Skeletal muscle tissue (tissue), 4 donors: ENCODE data around the gene MSL1. TPM values are rescaled to one million over a fixed set of nuclear protein-coding genes. Genes with fewer than 3 reads are reported as not detected.

ENCODE experiments used
- H3K27ac ChIP-seq: one replicate; pipeline ENCODE4 v1.7.0; 2013; ENCODE audit warnings: mild to moderate bottlenecking, low read depth, low read length, inconsistent platforms
- H3K27me3 ChIP-seq, 3 donors: one replicate each; pipeline ENCODE4 v1.7.0; 2013; ENCODE audit warnings: low read length in 3 of 3; ENCODE audit not compliant: control insufficient read depth in 3 of 3, insufficient read depth in 3 of 3
- H3K36me3 ChIP-seq, 3 donors: one replicate each; pipeline ENCODE4 v1.7.0; 2013; ENCODE audit warnings: low read length in 3 of 3; ENCODE audit not compliant: control insufficient read depth in 3 of 3, insufficient read depth in 3 of 3
- H3K4me1 ChIP-seq, 3 donors: one replicate each; pipeline ENCODE4 v1.7.0; 2013; ENCODE audit warnings: low read length in 3 of 3, mild to moderate bottlenecking in 3 of 3; ENCODE audit not compliant: control insufficient read depth in 3 of 3, insufficient read depth in 3 of 3
- H3K4me3 ChIP-seq, 3 donors: one replicate each; pipeline ENCODE4 v1.7.0; 2013; ENCODE audit warnings: low read length in 3 of 3
- H3K9ac ChIP-seq, 3 donors: one replicate each; pipeline ENCODE4 v1.7.0; 2013; ENCODE audit warnings: low read length in 3 of 3, mild to moderate bottlenecking in 3 of 3, moderate library complexity in 2 of 3, low read depth in 1 of 3
- H3K9me3 ChIP-seq, 3 donors: one replicate each; pipeline ENCODE4 v1.7.0; 2013; ENCODE audit warnings: low read length in 3 of 3; ENCODE audit not compliant: control insufficient read depth in 3 of 3
- total RNA-seq: library from RNA; depleted of rRNA; stranded (reverse); fragments of >200 nt; gene quantifications from one replicate; pipeline ENCODE4 v1.2.3, GENCODE V29; 2014
- donor health status: Osteomylitis.

The MSL1 gene
- total RNA-seq: 53.8 TPM

GRCh38 chr17:40121181-40122135 is at the start of gene MSL1:
Gene MSL1 (plus strand): TSS chr17:40121971. CDS start chr17:40122613, 642 bp downstream.
- Histone ChIP-seq H3K9me3 (no peaks in the 10 kb centered on the region), H3K4me1 (peaks cover 20 to 32% (median 25%) of the 10 kb centered on the region in 3 donors), H3K36me3 (peaks cover 4 to 5% (median 4%) of the 10 kb centered on the region in 3 donors), H3K27ac (peak within 1 kb of the TSS; percentile 91), H3K9ac (peak within 1 kb of the TSS; percentile 91 to 98 (median 94)), H3K4me3 (peak within 1 kb of the TSS; percentile 95 to 98 (median 95)), H3K27me3 (no peaks in the 10 kb centered on the region)

GRCh38 chr17:40072040-40072734 is 49.6 kb upstream of the MSL1 start:
- no peaks in the 10 kb centered on the region for H3K27me3 ChIP-seq
- H3K4me3 ChIP-seq: peak overlapping the region; percentile 38 to 78 (median 71)
- peaks cover 92 to 99% (median 93%) of the 10 kb centered on the region in 3 donors for H3K4me1 ChIP-seq
- H3K27ac ChIP-seq: peak overlapping the region; percentile 99
- H3K9ac ChIP-seq: peak overlapping the region; percentile 76 to 92 (median 80)
- H3K9me3 ChIP-seq: no peaks in the 10 kb centered on the region
- H3K36me3 ChIP-seq: peaks cover 16 to 20% (median 18%) of the 10 kb centered on the region in 3 donors

DNA sequence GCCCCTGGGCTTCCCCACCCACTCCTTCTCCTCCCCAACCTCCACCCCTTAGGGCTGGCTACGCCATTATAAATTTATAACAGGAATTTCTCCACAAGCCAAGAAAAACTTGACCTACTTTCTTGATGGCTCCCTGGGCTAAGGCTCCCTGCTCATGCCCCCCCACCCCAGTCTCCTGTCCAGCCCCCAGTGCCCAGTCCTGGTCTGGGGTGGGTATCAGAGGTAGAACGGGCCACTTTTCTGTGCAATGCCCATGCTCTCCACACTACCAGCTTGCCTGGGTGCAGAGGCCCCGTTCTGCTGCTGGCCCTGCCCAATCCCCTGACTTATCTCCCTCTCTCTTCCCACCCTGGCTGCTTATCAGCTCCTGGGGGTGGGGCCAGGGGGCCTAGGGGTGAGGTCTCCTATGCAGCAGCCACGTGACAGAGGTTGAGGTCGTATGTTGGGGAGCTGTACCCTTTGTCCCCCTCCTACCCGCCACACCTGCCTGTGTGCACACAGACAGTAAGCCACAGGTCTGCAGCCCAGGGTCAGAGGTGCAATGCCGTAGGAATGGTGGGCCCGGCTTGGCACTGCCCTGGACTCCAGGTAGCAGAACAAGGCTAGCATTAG is 48.9 kb upstream of the MSL1 start:
- Histone ChIP-seq H3K27ac (peak overlapping the region; percentile 99), H3K36me3 (peaks cover 20 to 26% (median 22%) of the 10 kb centered on the region in 3 donors), H3K4me3 (peak overlapping the region in 2 of 3 donors; percentile 38 to 71), H3K9ac (peak overlapping the region; percentile 76 to 92 (median 80)), H3K4me1 (peaks cover 85 to 95% (median 89%) of the 10 kb centered on the region in 3 donors), H3K27me3 (no peaks in the 10 kb centered on the region), H3K9me3 (no peaks in the 10 kb centered on the region)

- Histone ChIP-seq H3K27ac (peak overlapping the region; percentile 99), H3K9me3 (no peaks in the 10 kb centered on the region), H3K36me3 (peaks cover 20 to 32% (median 25%) of the 10 kb centered on the region in 3 donors), H3K4me3 (no peak overlapping the region), H3K4me1 (peaks cover 77 to 87% (median 81%) of the 10 kb centered on the region in 3 donors), H3K27me3 (no peaks in the 10 kb centered on the region), H3K9ac (peak overlapping the region in 2 of 3 donors; percentile 57 to 75)
These were observed 48.2 kb upstream of the MSL1 start for GRCh38 chr17:40073454-40074174.

- Histone ChIP-seq H3K27ac (peak overlapping the region; percentile 99), H3K9ac (peak overlapping the region in 2 of 3 donors; percentile 66 to 79), H3K36me3 (peaks cover 23 to 32% (median 27%) of the 10 kb centered on the region in 3 donors), H3K9me3 (no peaks in the 10 kb centered on the region), H3K4me1 (peaks cover 72 to 82% (median 77%) of the 10 kb centered on the region in 3 donors), H3K27me3 (no peaks in the 10 kb centered on the region), H3K4me3 (no peak overlapping the region)
These were observed 47.6 kb upstream of the MSL1 start for GRCh38 chr17:40074175-40074512.

- Histone ChIP-seq H3K9ac (peak overlapping the region; percentile 2 to 79 (median 66)), H3K4me3 (peak overlapping the region in 2 of 3 donors; percentile 59 to 63), H3K27ac (peak overlapping the region; percentile 99), H3K27me3 (no peaks in the 10 kb centered on the region), H3K36me3 (peaks cover 27 to 32% (median 28%) of the 10 kb centered on the region in 3 donors), H3K9me3 (no peaks in the 10 kb centered on the region), H3K4me1 (peaks cover 65 to 75% (median 70%) of the 10 kb centered on the region in 3 donors)
These were observed 46.9 kb upstream of the MSL1 start for GRCh38 chr17:40074871-40075200.

DNA sequence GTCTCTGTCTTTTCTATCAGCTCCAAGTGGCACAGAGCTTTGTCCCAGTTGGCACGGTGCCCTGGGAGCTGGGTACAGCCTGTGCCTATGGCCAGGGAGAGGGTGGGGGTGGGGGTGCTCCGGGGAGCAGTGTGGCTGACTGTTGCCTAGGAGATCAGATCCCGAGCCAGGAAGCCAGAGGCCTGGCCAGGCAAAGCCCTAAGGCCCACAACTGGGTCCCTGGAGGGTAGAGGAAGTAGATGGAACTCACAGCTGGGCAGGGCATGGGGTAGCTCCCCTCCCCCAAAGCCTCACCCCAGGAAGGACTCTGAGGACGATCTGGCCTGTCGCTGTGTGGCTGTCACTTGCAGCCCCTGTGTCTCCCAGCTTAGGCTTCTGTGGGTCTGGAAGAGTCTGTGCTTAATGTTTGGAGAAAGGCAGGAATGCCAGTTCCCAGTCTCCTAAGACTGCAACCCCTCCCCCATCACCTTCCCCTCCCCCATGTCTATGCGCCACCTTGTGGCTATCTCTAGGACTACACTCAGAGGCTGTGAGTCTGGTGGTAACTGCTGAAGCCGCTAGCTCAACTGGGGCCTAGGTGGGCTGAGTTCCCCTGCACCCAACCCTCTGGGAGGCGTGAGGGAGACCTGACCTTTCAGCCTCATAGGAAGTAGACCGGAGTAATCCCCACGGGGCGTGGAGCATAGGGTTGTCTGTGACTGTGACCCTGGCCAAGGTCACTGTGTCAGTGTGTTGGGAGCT is 46.4 kb upstream of the MSL1 start:
- peaks cover 30 to 33% (median 32%) of the 10 kb centered on the region in 3 donors for H3K36me3 ChIP-seq
- H3K4me1 ChIP-seq: peaks cover 60 to 69% (median 64%) of the 10 kb centered on the region in 3 donors
- H3K27me3 ChIP-seq: no peaks in the 10 kb centered on the region
- H3K9ac ChIP-seq: peak overlapping the region; percentile 51 to 79 (median 76)
- H3K9me3 ChIP-seq: no peaks in the 10 kb centered on the region
- H3K27ac ChIP-seq: peak overlapping the region; percentile 99
- H3K4me3 ChIP-seq: peak overlapping the region; percentile 46 to 63 (median 59)

DNA sequence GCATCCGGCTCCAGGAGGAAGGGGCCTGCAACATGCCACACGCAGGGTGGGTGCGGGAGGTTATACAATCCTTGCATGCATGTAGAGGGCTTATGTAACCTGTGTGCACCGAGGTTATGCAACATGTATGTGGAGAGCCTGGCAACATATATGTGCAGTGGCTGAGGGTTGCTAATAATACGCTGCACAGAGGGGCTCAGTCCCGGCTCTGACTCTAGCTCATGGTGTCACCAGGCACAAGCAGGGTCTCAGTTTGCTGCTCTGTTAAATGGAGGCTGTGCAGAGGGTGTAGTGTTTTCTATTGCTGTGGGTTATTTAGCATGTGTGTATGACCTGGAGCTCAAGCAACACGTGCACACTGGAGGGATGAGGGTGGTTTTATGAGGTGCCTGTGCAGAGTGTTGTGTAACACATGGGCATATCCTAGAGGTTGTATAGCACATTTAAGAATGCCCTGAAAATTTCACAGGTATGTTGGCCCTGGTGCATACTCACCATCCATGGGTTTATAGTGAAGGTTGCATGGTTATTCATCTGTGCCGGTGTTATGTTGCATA is 45.8 kb upstream of the MSL1 start:
- Histone ChIP-seq H3K36me3 (peaks cover 30 to 37% (median 36%) of the 10 kb centered on the region in 3 donors), H3K9ac (peak overlapping the region; percentile 51 to 79 (median 76)), H3K4me1 (peaks cover 53 to 63% (median 58%) of the 10 kb centered on the region in 3 donors), H3K27me3 (no peaks in the 10 kb centered on the region), H3K4me3 (peak overlapping the region; percentile 46 to 63 (median 59)), H3K9me3 (no peaks in the 10 kb centered on the region), H3K27ac (peak overlapping the region; percentile 99)
